K562 (cell line): Measurements from ENCODE around the gene EVI5L. TPM values are rescaled to one million over a fixed set of nuclear protein-coding genes. Genes with fewer than 3 reads are reported as not detected.

Experiments used
- ATAC-seq: fragments of 200-7000 bp; cut with Tn5 transposase; 3 replicates; pipeline ENCODE4 v1.9.1; 2020; ENCODE audit warnings: moderate library complexity
- BruUV-seq: library from RNA; stranded (reverse); fragments of 400-500 nt; replicated peaks from 2 replicates; lab custom pipeline; 2021; lab: Mats Ljungman, UMichigan
- CTCF ChIA-PET: fragments of 300-600 bp; formaldehyde crosslinking; extraction: SDS; loops from one replicate; lab custom pipeline; 2021; ENCODE audit warnings: low intra/inter-chr PET ratio; lab: Yijun Ruan, JAX
- POLR2A ChIA-PET: fragments of 300-600, 350-650 bp; sonication (Branson Sonifier 250); formaldehyde crosslinking; extraction: SDS; loops from one replicate; lab custom pipeline; 2021; ENCODE audit warnings: antibody characterized with exemption, inconsistent platforms; lab: Yijun Ruan, JAX
- DNase-seq, 4 experiments: peaks; one replicate each; pipeline versions ENCODE4 v3.0.0 to v3.0.0-alpha.2; 2011 to 2018; ENCODE audit warnings: low spot score in 3 of 4, mixed read lengths in 3 of 4; ENCODE audit errors: extremely low read depth in 1 of 4
- FAIRE-seq: peaks from 2 replicates; lab custom pipeline; 2011; peaks lifted over from hg19 to GRCh38; lab: Jason Lieb, UNC
- H2AFZ ChIP-seq: 2 replicates; pipeline ENCODE4 v1.6.0; 2011; ENCODE audit warnings: low read depth, low read length, control low read depth, inconsistent platforms
- H3K27ac ChIP-seq: fragments of 200-600 bp; 3 replicates; pipeline ENCODE4 v1.8.0; 2011; ENCODE audit warnings: low read depth, mild to moderate bottlenecking, control low read depth, inconsistent platforms, low read length, moderate library complexity, mixed read lengths; ENCODE audit errors: extremely low read depth
- H3K27me3 ChIP-seq, 2 experiments: fragments of 300-600 bp in 1 of 2; 2 replicates in 1 of 2; 3 replicates in 1 of 2; pipeline versions ENCODE4 v1.6.0 to v1.8.0; 2011; ENCODE audit warnings: inconsistent platforms in 2 of 2, low read length in 2 of 2, mild to moderate bottlenecking in 1 of 2, mixed read lengths in 1 of 2, moderate library complexity in 1 of 2; ENCODE audit not compliant: control insufficient read depth in 2 of 2, insufficient read depth in 2 of 2
- H3K36me3 ChIP-seq: fragments of 300-600 bp; 3 replicates; pipeline ENCODE4 v1.8.0; 2011; ENCODE audit warnings: mild to moderate bottlenecking, low read length, inconsistent platforms; ENCODE audit not compliant: control insufficient read depth, insufficient read depth
- H3K4me1 ChIP-seq, 2 experiments: fragments of 200-600 bp in 1 of 2; replicated peaks in 1 of 2; 2 replicates in 1 of 2; 3 replicates in 1 of 2; pipeline versions ENCODE4 v1.5.1 to v1.8.0; 2011; ENCODE audit warnings: inconsistent platforms in 2 of 2, low read length in 2 of 2, mild to moderate bottlenecking in 1 of 2, mixed read lengths in 1 of 2, moderate library complexity in 1 of 2; ENCODE audit not compliant: control insufficient read depth in 2 of 2, insufficient read depth in 2 of 2
- H3K4me2 ChIP-seq: 2 replicates; pipeline ENCODE4 v1.6.1; 2011; ENCODE audit warnings: low read length, control low read depth, inconsistent platforms, mixed read lengths; ENCODE audit not compliant: insufficient read depth
- H3K4me3 ChIP-seq: fragments of 200-600 bp; sonication (generic), shearing (Covaris generic); 2 replicates; pipeline ENCODE4 v1.5.1; 2016; ENCODE audit warnings: control low read depth, inconsistent platforms
- H3K79me2 ChIP-seq: fragments of 200-600 bp; 3 replicates; pipeline ENCODE4 v1.8.0; 2011; ENCODE audit warnings: low read length, inconsistent platforms; ENCODE audit not compliant: control insufficient read depth, insufficient read depth
- H3K9ac ChIP-seq, 2 experiments: 2 replicates each; pipeline versions ENCODE4 v1.6.0 to v1.6.1; 2011; ENCODE audit warnings: low read depth in 2 of 2, low read length in 2 of 2, control low read depth in 1 of 2, inconsistent platforms in 1 of 2, mild to moderate bottlenecking in 1 of 2, mixed read lengths in 1 of 2; ENCODE audit not compliant: insufficient read depth in 1 of 2
- H3K9me1 ChIP-seq: one replicate; pipeline ENCODE4 v1.6.0; 2011; ENCODE audit warnings: inconsistent platforms, mild to moderate bottlenecking, low read length, moderate library complexity; ENCODE audit not compliant: control insufficient read depth, insufficient read depth
- H3K9me3 ChIP-seq: replicated peaks from 2 replicates; pipeline ENCODE4 v1.5.1; 2011; ENCODE audit warnings: low read depth, low read length, inconsistent platforms; ENCODE audit not compliant: control insufficient read depth, insufficient read depth
- H4K20me1 ChIP-seq: replicated peaks from 2 replicates; pipeline ENCODE4 v1.6.1; 2011; ENCODE audit warnings: low read length, inconsistent platforms, mixed read lengths; ENCODE audit not compliant: control insufficient read depth, insufficient read depth
- CBX3 ChIP-seq, 2 experiments: IDR thresholded peaks; 1 replicate in 1 of 2; 2 replicates in 1 of 2; pipeline ENCODE4 v1.6.1; 2012; ENCODE audit warnings: inconsistent platforms in 2 of 2, low read length in 2 of 2, borderline replicate concordance in 1 of 2, control low read depth in 1 of 2
- CCNT2 ChIP-seq: IDR thresholded peaks from 2 replicates; pipeline ENCODE4 v1.6.1; 2011; ENCODE audit warnings: borderline replicate concordance, low read depth, mild to moderate bottlenecking, moderate library complexity, mixed read lengths, low read length; ENCODE audit not compliant: insufficient read length; ENCODE audit errors: extremely low read depth
- CHD4 ChIP-seq: fragments of 200-600 bp; sonication (generic); IDR thresholded peaks from 3 replicates; pipeline ENCODE4 v1.6.1; 2012; ENCODE audit warnings: low read depth, mild to moderate bottlenecking, mixed read lengths, low read length, inconsistent platforms; ENCODE audit not compliant: insufficient read depth, insufficient replicate concordance, poor library complexity, severe bottlenecking
- DLX4 ChIP-seq: fragments of 250-450 bp; sonication (Bioruptor Pico); IDR thresholded peaks from 2 replicates; pipeline ENCODE4 v1.6.1; 2021; ENCODE audit warnings: mild to moderate bottlenecking
- HBP1 ChIP-seq: fragments of 450-650 bp; formaldehyde crosslinking; IDR thresholded peaks from 2 replicates; pipeline ENCODE4 v1.4.0; 2022; ENCODE audit warnings: missing genetic modification characterization
- LARP7 ChIP-seq: fragments of 450-650 bp; IDR thresholded peaks from 2 replicates; pipeline ENCODE4 v1.6.1; 2016
- NR3C1 ChIP-seq: sonication (generic); formaldehyde crosslinking; IDR thresholded peaks from 2 replicates; pipeline ENCODE4 v1.8.1; 2022; ENCODE audit warnings: missing genetic modification reagents
- POLR2G ChIP-seq: fragments of 200-400 bp; formaldehyde crosslinking; IDR thresholded peaks from 2 replicates; pipeline ENCODE4 v1.6.1; 2017; ENCODE audit warnings: low read depth, mild to moderate bottlenecking, antibody characterized with exemption, low read length, moderate library complexity
- ZFP91 ChIP-seq: sonication (generic); formaldehyde crosslinking; IDR thresholded peaks from 2 replicates; pipeline ENCODE4 v1.8.0; 2022; ENCODE audit warnings: mild to moderate bottlenecking, missing genetic modification reagents
- ZNF232 ChIP-seq: sonication (generic); formaldehyde crosslinking; IDR thresholded peaks from 2 replicates; pipeline ENCODE4 v1.8.0; 2022; ENCODE audit warnings: mild to moderate bottlenecking, missing genetic modification reagents
- ZNF507 ChIP-seq: conservative IDR thresholded peaks from 2 replicates; pipeline ENCODE4 v1.6.1; 2017; ENCODE audit warnings: missing genetic modification characterization, missing compliant biosample characterization
- WGBS: fragments of 100-300 bp; shearing (Covaris generic); methylation state at CpG from one replicate; pipeline ENCODE4 v1.1.6; 2016; ENCODE audit warnings: low coverage, mixed read lengths; ENCODE audit not compliant: insufficient coverage; ENCODE audit errors: missing lambda C conversion rate; 5-methylcytosine and 5-hydroxymethylcytosine counted together
- in situ Hi-C: fragments of 300-500 bp; cut with MboI; formaldehyde crosslinking; loops from 4 replicates; pipeline ENCODE4 v1.15.0; 2018; ENCODE audit warnings: inconsistent platforms, mixed read lengths
- intact Hi-C: fragments of 100-400 bp; cut with micrococcal nuclease; formaldehyde crosslinking; loops from 2 replicates; pipeline ENCODE4 v1.14.2; 2022
- polyA plus RNA-seq, 8 experiments: library from polyadenylated mRNA; depleted of rRNA in 4 of 8; stranded (reverse) in 5 of 8; unstranded in 3 of 8; fragments of >200 nt; fragmentation: Nextera tagmentation in 2 of 8; fragmentation: Illumina TruSeq in 1 of 8; extraction: Ambion mirVana in 2 of 8; extraction: Trizol in 1 of 8; gene quantifications; 2 replicates each; pipeline versions ENCODE4 v1.2.1 to v1.2.3, GENCODE V29; 2011 to 2014; ENCODE audit warnings: inconsistent platforms in 1 of 8, missing spikeins in 1 of 8
- total RNA-seq, 7 experiments: library from RNA; depleted of rRNA in 6 of 7; stranded (reverse); fragments of >200 nt in 6 of 7; fragmentation: Illumina TruSeq in 2 of 7; extraction: Trizol in 2 of 7; gene quantifications; 2 replicates each; pipeline versions ENCODE4 v1.2.1 to v1.2.3, GENCODE V29; 2011 to 2021; ENCODE audit warnings: low replicate concordance in 1 of 7

Gene EVI5L
- total and polyA plus RNA-seq, 9 of the 15 experiments (the other 6 are each of a cell fraction or from before 2014, with no cell fraction given) = 0.69 to 1.8 (median 1.2) TPM; not detected in 2

GRCh38 chr19:7848779-7849457 is 18.9 kb downstream of the EVI5L start:
- no peaks in the 10 kb centered on the region for H3K9me3 ChIP-seq
- in situ Hi-C loops = no loop called here
- H3K9ac ChIP-seq = no peak overlapping the region
- ChIA-PET POLR2A (interaction anchor here (0.6 kb wide), 1 partner anchor 265 kb away, joined by 3 read pairs; no protein-coding TSS in a partner anchor), CTCF (no interaction called here)
- peaks cover 26% of the 10 kb centered on the region for H4K20me1 ChIP-seq
- no peaks in the 10 kb centered on the region for H3K9me1 ChIP-seq
- no peaks in the 10 kb centered on the region for H3K79me2 ChIP-seq
- intact Hi-C loops = no loop called here
- FAIRE-seq = no peak
- no peak overlapping the region for H3K4me2 ChIP-seq
- no peak for DNase-seq
- H3K4me1 ChIP-seq = peaks cover 8 to 58% of the 10 kb centered on the region in 2 experiments; a peak in 4 of 5 replicates
- H3K4me3 ChIP-seq = no peak overlapping the region
- 34% methylated on average over 30 of the region's 34 CpGs for whole genome bisulfite sequencing
- TF ChIP-seq POLR2G (peak; percentile 38; the same call in 1 of the 2 replicates), ZNF507 (tag) (no peak)
- H3K27me3 ChIP-seq = peaks cover 22 to 66% of the 10 kb centered on the region in 2 experiments; a peak in 4 of 5 replicates
- no peak for ATAC-seq
- H3K27ac ChIP-seq = no peak overlapping the region
- no TSS peak for BruUV-seq
- no peaks in the 10 kb centered on the region for H3K36me3 ChIP-seq
- H2AFZ ChIP-seq = no peak overlapping the region

DNA sequence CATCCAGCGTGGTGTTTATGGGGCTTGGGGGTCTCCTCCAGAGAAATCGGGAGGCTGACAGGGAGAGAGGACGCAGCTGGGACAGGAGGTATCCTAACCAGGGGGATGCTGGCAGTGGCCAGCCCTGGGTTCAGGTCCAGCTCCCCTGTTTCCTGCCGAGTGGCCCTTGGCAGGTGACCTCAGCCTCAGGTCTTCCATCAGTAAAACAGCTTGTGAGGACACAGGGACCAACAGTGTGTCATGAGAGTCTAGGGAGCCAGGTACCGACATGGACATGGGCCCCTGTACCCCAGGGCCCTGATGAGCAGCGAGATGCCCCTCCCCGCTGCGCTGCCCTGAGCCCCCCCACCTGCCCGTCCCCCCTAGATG is 19.6 kb downstream of the EVI5L start:
- in situ Hi-C loops (no loop called here), intact Hi-C loops (no loop called here)
- H3K9me1 ChIP-seq = no peaks in the 10 kb centered on the region
- H3K27me3 ChIP-seq = peaks cover 22 to 66% of the 10 kb centered on the region in 2 experiments; a peak in 4 of 5 replicates
- H3K79me2 ChIP-seq = no peaks in the 10 kb centered on the region
- H3K4me2 ChIP-seq = no peak overlapping the region
- H3K36me3 ChIP-seq = no peaks in the 10 kb centered on the region
- ATAC-seq (no peak), FAIRE-seq (no peak), DNase-seq (no peak)
- H3K4me3 ChIP-seq = no peak overlapping the region
- 4% methylated on average over 5 of the region's 9 CpGs for WGBS
- no peak overlapping the region for H3K9ac ChIP-seq
- BruUV-seq = no TSS peak
- H3K27ac ChIP-seq = no peak overlapping the region
- ChIA-PET POLR2A (interaction anchor here (0.6 to 1.0 kb wide), 3 partner anchors 15 to 266 kb away, joined by 3 to 6 read pairs (median 5); no protein-coding TSS in a partner anchor), CTCF (no interaction called here)
- peaks cover 8 to 58% of the 10 kb centered on the region in 2 experiments; a peak in 4 of 5 replicates for H3K4me1 ChIP-seq
- H3K9me3 ChIP-seq = no peaks in the 10 kb centered on the region
- no peak overlapping the region for H2AFZ ChIP-seq
- H4K20me1 ChIP-seq = peaks cover 26% of the 10 kb centered on the region
- TF ChIP-seq LARP7 (no peak), CCNT2 (no peak), DLX4 (no peak), CHD4 (no peak), CBX3 (IDR thresholded peaks at IDR 0.05; ENCODE audit: borderline replicate concordance in 1 of 2, low read length in 2 of 2) (no peak), ZNF232 (CRISPR knock-in tag) (no peak), NR3C1 (CRISPR knock-in tag) (no peak), HBP1 (no peak), ZFP91 (CRISPR knock-in tag) (no peak)
